Keratinocyte (primary cell): ENCODE results near the gene ATP6V0E2. TPM values are rescaled to one million over a fixed set of nuclear protein-coding genes. Genes with fewer than 3 reads are reported as not detected.
A peak's percentile ranks its signal among the peaks of the same experiment; 100 is the strongest.

Experiments
- DNase-seq: peaks from one replicate; pipeline ENCODE4 v3.0.0-alpha.2; 2011; ENCODE audit warnings: low read depth, missing footprints, low spot score
- FAIRE-seq: peaks from 2 replicates; lab custom pipeline; 2011; peaks lifted over from hg19 to GRCh38; lab: Jason Lieb, UNC
- H2AFZ ChIP-seq: 2 replicates; pipeline ENCODE4 v1.6.0; 2012; ENCODE audit warnings: low read length, control low read depth, inconsistent platforms; ENCODE audit not compliant: control insufficient read depth
- H3K27ac ChIP-seq: 2 replicates; pipeline ENCODE4 v1.5.1; 2011; ENCODE audit warnings: low read length; ENCODE audit not compliant: control insufficient read depth, insufficient read depth
- H3K27me3 ChIP-seq: 3 replicates; pipeline ENCODE4 v1.6.0; 2011; ENCODE audit warnings: low read length; ENCODE audit not compliant: control insufficient read depth, insufficient read depth; ENCODE audit errors: extremely low read depth
- H3K36me3 ChIP-seq, 2 experiments: 2 replicates in 1 of 2; 3 replicates in 1 of 2; pipeline ENCODE4 v1.5.1; 2011; ENCODE audit warnings: low read length in 2 of 2, mild to moderate bottlenecking in 1 of 2; ENCODE audit not compliant: control insufficient read depth in 2 of 2, insufficient read depth in 2 of 2; ENCODE audit errors: extremely low read depth in 1 of 2
- H3K4me1 ChIP-seq: 3 replicates; pipeline ENCODE4 v1.5.1; 2011; ENCODE audit warnings: low read length; ENCODE audit not compliant: control insufficient read depth, insufficient read depth; ENCODE audit errors: extremely low read depth
- H3K4me2 ChIP-seq: 3 replicates; pipeline ENCODE4 v1.6.0; 2011; ENCODE audit warnings: low read depth, low read length; ENCODE audit not compliant: control insufficient read depth, insufficient read depth; ENCODE audit errors: extremely low read depth
- H3K4me3 ChIP-seq, 3 experiments: fragments of 200-600 bp in 1 of 3; sonication (generic) in 1 of 3; 2 replicates in 2 of 3; 3 replicates in 1 of 3; pipeline ENCODE4 v1.5.1; 2011 to 2016; ENCODE audit warnings: low read length in 3 of 3, mild to moderate bottlenecking in 3 of 3, control low read depth in 2 of 3, inconsistent platforms in 1 of 3, low read depth in 1 of 3, mixed read lengths in 1 of 3, mixed run types in 1 of 3, moderate library complexity in 1 of 3; ENCODE audit not compliant: control insufficient read depth in 2 of 3, insufficient read depth in 2 of 3; ENCODE audit errors: extremely low read depth in 1 of 3
- H3K79me2 ChIP-seq: 2 replicates; pipeline ENCODE4 v1.6.0; 2012; ENCODE audit warnings: low read length; ENCODE audit not compliant: control insufficient read depth, insufficient read depth
- H3K9ac ChIP-seq: 3 replicates; pipeline ENCODE4 v1.6.0; 2011; ENCODE audit warnings: low read length; ENCODE audit not compliant: control insufficient read depth, insufficient read depth; ENCODE audit errors: extremely low read depth
- H3K9me1 ChIP-seq: 3 replicates; pipeline ENCODE4 v1.6.0; 2011; ENCODE audit warnings: low read length; ENCODE audit not compliant: control insufficient read depth, insufficient read depth; ENCODE audit errors: extremely low read depth
- H3K9me3 ChIP-seq: 2 replicates; pipeline ENCODE4 v1.5.1; 2012; ENCODE audit warnings: low read depth, low read length; ENCODE audit not compliant: control insufficient read depth
- H4K20me1 ChIP-seq: 3 replicates; pipeline ENCODE4 v1.6.0; 2011; ENCODE audit warnings: low read length; ENCODE audit not compliant: control insufficient read depth, insufficient read depth; ENCODE audit errors: extremely low read depth
- CTCF ChIP-seq, 3 experiments: IDR thresholded peaks in 1 of 3; conservative IDR thresholded peaks in 1 of 3; optimal IDR thresholded peaks in 1 of 3; 2 replicates in 2 of 3; 3 replicates in 1 of 3; pipeline versions ENCODE3 to v1.5.1; 2011; ENCODE audit warnings: low read length in 3 of 3, mild to moderate bottlenecking in 3 of 3, moderate library complexity in 2 of 3, control low read depth in 1 of 3, inconsistent platforms in 1 of 3; ENCODE audit not compliant: insufficient read depth in 2 of 3; ENCODE audit errors: extremely low read depth in 1 of 3
- EZH2 ChIP-seq: IDR thresholded peaks from one replicate; pipeline ENCODE4 v1.6.1; 2012; ENCODE audit warnings: inconsistent platforms, mild to moderate bottlenecking, low read length, moderate library complexity
- dilution Hi-C: fragments of 300-500 bp; cut with MboI; formaldehyde crosslinking; loops from one replicate; pipeline ENCODE4 v1.7.0; 2020; ENCODE audit warnings: low sequenced_read_pairs; ENCODE audit not compliant: extremely low pct_ligation_motif_present
- polyA plus RNA-seq, 5 experiments: library from polyadenylated mRNA; depleted of rRNA in 3 of 5; stranded (reverse) in 3 of 5; stranded (forward) in 1 of 5; unstranded in 1 of 5; fragments of >200 nt; gene quantifications; 1 replicate in 1 of 5; 2 replicates in 3 of 5; 3 replicates in 1 of 5; pipeline versions ENCODE4 v1.2.1 to v1.2.3, GENCODE V29; 2011 to 2012; ENCODE audit warnings: missing spikeins in 2 of 5, low read depth in 1 of 5, low replicate concordance in 1 of 5

ATP6V0E2 gene
- polyA plus RNA-seq, 1 donor (not counting 4 experiments of a cell fraction or from before 2014, with no cell fraction given), result 5.0 TPM

GRCh38 chr7:149837564-149838223, 36.1 kb upstream of the ATP6V0E2 start:
- no peaks in the 10 kb centered on the region for H3K36me3 ChIP-seq
- H3K79me2 ChIP-seq, result peaks cover 10% of the 10 kb centered on the region
- no peak for TF ChIP-seq EZH2
- TF ChIP-seq CTCF (optimal IDR thresholded peaks at IDR 0.05 in 1 of 3, IDR thresholded peaks at IDR 0.05 in 1 of 3, conservative IDR thresholded peaks at IDR 0.05 in 1 of 3; ENCODE audit: extremely low read depth in 1 of 3, insufficient read depth in 2 of 3, low read length in 3 of 3), result no peak
- no peak overlapping the region for H3K9ac ChIP-seq
- no peaks in the 10 kb centered on the region for H3K9me1 ChIP-seq
- peak overlapping the region; percentile 56 for H3K4me2 ChIP-seq
- H4K20me1 ChIP-seq, result no peaks in the 10 kb centered on the region
- peaks cover 8% of the 10 kb centered on the region for H3K4me1 ChIP-seq
- FAIRE-seq, result no peak
- no peak for DNase-seq
- no peak overlapping the region for H3K4me3 ChIP-seq
- no peak overlapping the region for H2AFZ ChIP-seq
- H3K9me3 ChIP-seq, result no peaks in the 10 kb centered on the region
- H3K27me3 ChIP-seq, result peaks cover 4% of the 10 kb centered on the region
- H3K27ac ChIP-seq, result no peak overlapping the region
- dilution Hi-C loops, result no loop called here

- H3K27ac ChIP-seq, result peak within 1 kb of the TSS; percentile 46
- H3K4me2 ChIP-seq, result peak within 1 kb of the TSS; percentile 95
- H3K79me2 ChIP-seq, result peaks cover 10% of the 10 kb centered on the region
- no peaks in the 10 kb centered on the region for H3K9me3 ChIP-seq
- DNase-seq (peak; percentile 73), FAIRE-seq (no peak)
- H3K36me3 ChIP-seq, result no peaks in the 10 kb centered on the region
- H4K20me1 ChIP-seq, result no peaks in the 10 kb centered on the region
- H3K9ac ChIP-seq, result peak within 1 kb of the TSS; percentile 77
- H3K9me1 ChIP-seq, result no peaks in the 10 kb centered on the region
- peaks cover 8% of the 10 kb centered on the region for H3K4me1 ChIP-seq
- peak within 1 kb of the TSS; percentile 94 for H2AFZ ChIP-seq
- dilution Hi-C loops, result no loop called here
- H3K4me3 ChIP-seq, result peak within 1 kb of the TSS; percentile 83 to 90 (median 89)
- peak in 1 of 3 experiments; percentile 22 for TF ChIP-seq CTCF (optimal IDR thresholded peaks at IDR 0.05 in 1 of 3, IDR thresholded peaks at IDR 0.05 in 1 of 3, conservative IDR thresholded peaks at IDR 0.05 in 1 of 3; ENCODE audit: extremely low read depth in 1 of 3, insufficient read depth in 2 of 3, low read length in 3 of 3)
- no peak for TF ChIP-seq EZH2
- H3K27me3 ChIP-seq, result peaks cover 4% of the 10 kb centered on the region
Measured at GRCh38 chr7:149838224-149838991, 35.4 kb upstream of the ATP6V0E2 start, which contains the start of gene ZNF862. TSS of gene ZNF862 (plus strand) at chr7:149838375. CDS start at chr7:149838612, 237 bp downstream.
